Left renal pelvis (tissue), 4 donors: ENCODE measurements around the gene NDUFV2. TPM values are rescaled to one million over a fixed set of nuclear protein-coding genes. Genes with fewer than 3 reads are reported as not detected.

ENCODE experiments used
- DNase-seq, 4 donors: peaks; one replicate each; pipeline ENCODE4 v3.0.0-alpha.2; 2013; ENCODE audit warnings: low read depth in 4 of 4, low spot score in 3 of 4
- polyA plus RNA-seq, 4 donors: library from polyadenylated mRNA; unstranded; fragments of 120-200 nt; gene quantifications; one replicate each; pipeline ENCODE4 v1.2.1, GENCODE V29; 2013; ENCODE audit not compliant: insufficient read length in 4 of 4

NDUFV2 gene
- polyA plus RNA-seq, 4 donors, result 84.0 to 165 (median 133) TPM

GRCh38 chr18:9113468-9114149 is 11.1 kb downstream of the NDUFV2 start:
- DNase-seq, result no peak

DNA sequence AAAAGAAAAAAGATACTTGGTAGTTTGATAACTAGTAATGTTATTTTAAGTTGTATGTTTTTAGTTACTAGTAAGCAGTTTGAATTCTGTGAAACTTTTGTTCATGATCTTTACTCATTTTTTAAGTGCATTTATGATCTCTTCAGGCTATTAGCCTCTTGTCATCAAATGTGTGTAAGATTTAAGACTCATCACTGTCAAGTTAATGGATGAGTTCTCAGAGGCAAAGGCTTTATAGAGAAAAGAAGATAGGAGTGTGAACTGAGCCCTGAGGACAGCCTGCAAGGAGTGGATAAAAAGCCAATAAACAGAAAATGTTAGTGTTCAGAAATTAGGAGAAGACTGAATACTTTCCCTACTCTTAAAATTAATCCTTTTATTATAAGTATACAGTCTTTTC is 13.5 kb downstream of the NDUFV2 start:
- DNase-seq, result no peak

- DNase-seq, result no peak
Observed at GRCh38 chr18:9117980-9118841, 15.7 kb downstream of the NDUFV2 start.

DNA sequence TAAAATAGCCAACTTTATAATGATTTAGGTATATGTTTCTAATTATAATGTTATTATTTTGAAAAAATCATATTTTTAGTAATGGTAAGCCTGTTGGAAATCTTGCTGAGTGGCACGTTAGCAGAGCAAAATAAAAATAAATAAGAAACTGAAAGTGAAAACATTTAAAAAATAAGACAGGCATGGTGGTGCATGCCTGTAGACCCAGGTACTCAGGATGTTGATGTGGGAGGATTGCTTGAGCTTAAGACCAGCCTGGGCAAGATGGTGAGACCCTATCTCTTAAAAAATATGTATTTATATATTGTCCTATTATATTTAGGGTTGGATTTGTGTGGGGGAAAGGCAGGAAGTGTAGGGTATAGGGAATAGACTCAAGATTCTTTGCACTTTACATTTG is 18.3 kb downstream of the NDUFV2 start:
- no peak for DNase-seq

GRCh38 chr18:9123520-9123919 is 21.0 kb downstream of the NDUFV2 start:
- DNase-seq, result no peak

DNA sequence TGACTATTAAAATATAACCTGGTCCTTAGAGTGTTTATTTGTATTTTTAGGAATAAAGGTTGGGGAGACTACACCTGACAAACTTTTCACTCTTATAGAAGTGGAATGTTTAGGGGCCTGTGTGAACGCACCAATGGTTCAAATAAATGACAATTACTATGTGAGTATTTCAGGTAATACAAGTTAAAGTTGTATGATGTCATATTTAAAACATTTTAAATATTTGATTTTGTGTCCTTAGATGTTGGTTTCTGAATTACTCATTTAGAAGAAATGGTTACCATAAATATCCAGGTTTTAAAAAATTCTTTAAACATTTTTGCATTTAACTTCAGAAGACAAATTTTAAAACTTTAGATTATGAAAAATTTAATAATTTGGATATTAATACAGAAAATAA is 22.3 kb downstream of the NDUFV2 start:
- no peak for DNase-seq

DNA sequence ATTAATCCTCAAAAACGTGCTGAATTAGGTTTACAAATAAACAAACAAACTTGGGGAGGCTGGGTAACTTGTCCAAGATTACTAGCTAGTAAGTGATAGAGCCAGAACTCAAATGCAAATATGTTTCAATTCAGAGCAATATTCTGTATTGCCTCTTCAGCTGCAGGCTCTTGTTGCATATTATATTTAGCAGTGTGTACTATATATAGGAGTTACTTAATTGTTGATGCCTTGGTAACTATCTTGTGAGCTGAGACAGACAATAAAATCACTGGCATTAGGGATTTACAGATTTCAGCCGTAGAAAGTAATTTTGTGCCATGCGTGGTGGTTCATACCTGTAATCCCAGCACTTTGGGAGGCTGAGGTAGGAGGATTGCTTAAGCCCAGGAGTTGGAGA is 23.8 kb downstream of the NDUFV2 start:
- no peak for DNase-seq

- DNase-seq, result no peak
Observed at GRCh38 chr18:9130195-9130594, 27.7 kb downstream of the NDUFV2 start.

- DNase-seq, result no peak
Observed at GRCh38 chr18:9130806-9131205, 28.3 kb downstream of the NDUFV2 start.

DNA sequence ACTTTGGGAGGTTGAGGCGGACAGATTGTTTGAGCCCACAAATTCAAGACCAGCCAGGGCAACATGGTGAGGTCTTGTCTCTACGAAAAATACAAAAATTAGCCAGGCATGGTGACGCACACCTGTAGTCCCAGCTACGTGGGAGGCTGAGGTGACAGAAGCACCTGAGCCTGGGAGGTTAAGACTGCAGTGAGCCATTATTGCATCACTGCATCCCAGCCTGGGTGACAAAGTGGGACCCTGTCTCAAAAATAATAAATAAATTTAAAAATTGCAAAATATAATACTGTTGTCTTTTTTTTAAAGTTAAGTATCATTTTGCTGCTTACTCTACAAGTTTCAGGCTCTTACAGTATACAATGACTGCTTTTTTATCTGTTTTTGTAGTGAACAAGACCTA is 30.1 kb downstream of the NDUFV2 start:
- no peak for DNase-seq

DNA sequence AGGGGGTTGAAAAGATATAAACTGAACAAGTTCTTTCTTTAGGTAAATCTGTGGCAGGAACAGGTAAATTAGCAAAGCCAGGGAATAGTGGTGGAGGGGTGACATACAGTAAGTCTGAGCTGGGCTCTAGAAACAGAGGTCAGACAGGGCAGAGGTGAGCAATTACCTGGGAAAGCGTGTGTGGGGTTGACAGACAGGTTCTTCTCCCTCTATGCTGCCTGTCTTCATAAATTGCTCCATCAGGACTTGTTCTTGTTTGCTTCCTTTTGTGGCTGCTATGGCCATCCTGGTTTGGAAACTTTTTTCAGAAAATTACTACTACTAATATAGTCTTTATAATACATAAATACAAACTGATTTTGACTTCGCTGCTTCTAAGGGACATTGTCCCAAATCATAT is 30.7 kb downstream of the NDUFV2 start:
- DNase-seq, result no peak

DNA sequence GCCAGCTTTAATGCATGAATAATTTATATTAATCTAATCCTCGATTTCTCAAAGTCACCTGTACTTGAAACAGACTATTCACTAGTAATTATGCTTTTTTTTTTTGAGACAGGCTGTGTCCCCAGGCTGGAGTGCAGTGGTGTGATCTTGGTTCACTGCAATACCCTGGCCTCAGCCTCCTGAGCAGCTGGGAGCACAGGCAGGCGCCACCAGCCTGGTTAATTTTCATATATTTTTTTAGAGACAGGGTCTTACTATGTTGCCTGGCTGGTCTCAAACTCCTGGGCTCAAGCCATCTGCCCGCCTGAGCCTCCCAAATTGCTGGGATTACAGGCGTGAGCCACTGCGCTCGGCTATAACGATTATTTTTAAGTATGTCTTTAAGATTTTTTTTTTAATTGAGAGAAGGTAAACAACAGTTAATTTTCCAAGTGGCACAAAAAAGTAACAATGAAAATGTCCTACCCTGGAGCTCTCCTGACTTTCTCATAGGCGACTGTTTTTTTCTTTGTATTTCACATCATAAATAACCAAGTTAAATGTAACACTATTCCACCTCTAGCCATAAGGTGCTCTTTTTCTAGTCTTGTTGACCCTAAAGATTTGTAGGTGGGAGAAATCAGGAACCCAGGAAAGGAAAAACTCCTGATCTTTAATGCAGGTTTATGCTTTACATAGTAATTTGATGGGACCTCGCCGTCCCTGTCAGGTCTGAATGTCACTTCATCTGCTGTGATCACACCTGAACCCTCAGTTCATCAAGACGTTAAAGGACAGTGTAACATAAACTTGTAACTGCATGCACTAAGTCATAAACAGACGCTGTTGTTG is 32.8 kb downstream of the NDUFV2 start:
- no peak for DNase-seq

GRCh38 chr18:9135912-9136314 is 33.4 kb downstream of the NDUFV2 start:
- peak in 1 of 4 donors; percentile 12 for DNase-seq

GRCh38 chr18:9136315-9137155 is 34.0 kb downstream of the NDUFV2 start, which contains the start of gene ANKRD12:
Gene ANKRD12 (plus strand): TSS chr18:9136781. CDS start chr18:9182433, 45,652 bp downstream.
- peak; percentile 93 to 97 (median 94) for DNase-seq

- DNase-seq, result peak in 2 of 4 donors; percentile 37 to 41
Observed at GRCh38 chr18:9137168-9138066, 34.9 kb downstream of the NDUFV2 start.

- DNase-seq, result no peak
Observed at GRCh38 chr18:9139400-9140039, 37.0 kb downstream of the NDUFV2 start.

- DNase-seq, result no peak
Observed at GRCh38 chr18:9140381-9140780, 37.9 kb downstream of the NDUFV2 start.

- no peak for DNase-seq
Observed at GRCh38 chr18:9140984-9141383, 38.5 kb downstream of the NDUFV2 start.

- DNase-seq, result no peak
Observed at GRCh38 chr18:9146224-9146623, 43.7 kb downstream of the NDUFV2 start.
